GM19023 (cell line): ENCODE data around the gene ANO10.
"Not testable (repeated sequence)": the region's sequence is repeated elsewhere in the genome, so short reads cannot be mapped to it uniquely, and the experiment has no call there.

Experiments
- ATAC-seq: cut with Tn5 transposase; IDR thresholded peaks from one replicate; pipeline ENCODE4 v1.9.1; 2021; ENCODE audit warnings: mild to moderate bottlenecking, moderate library complexity; ENCODE audit not compliant: unreplicated experiment

Gene ANO10

GRCh38 chr3:43478839-43479238, 143.0 kb downstream of the ANO10 start:
- not testable (repeated sequence) for ATAC-seq

- ATAC-seq: no peak
Measured at GRCh38 chr3:43478118-43478785, 143.6 kb downstream of the ANO10 start.

GRCh38 chr3:43477600-43477999, 144.2 kb downstream of the ANO10 start:
- ATAC-seq: no peak

- ATAC-seq: no peak
Measured at GRCh38 chr3:43473737-43474136, 148.1 kb downstream of the ANO10 start.

GRCh38 chr3:43473244-43473643, 148.6 kb downstream of the ANO10 start:
- ATAC-seq: no peak

- ATAC-seq: no peak
Measured at GRCh38 chr3:43468133-43468532, 153.7 kb downstream of the ANO10 start.

- no peak for ATAC-seq
Measured at GRCh38 chr3:43465109-43465508, 156.7 kb downstream of the ANO10 start.

GRCh38 chr3:43462566-43462965, 159.2 kb downstream of the ANO10 start:
- not testable (repeated sequence) for ATAC-seq

GRCh38 chr3:43461345-43461744, 160.5 kb downstream of the ANO10 start:
- ATAC-seq: no peak

GRCh38 chr3:43457038-43457437, 164.8 kb downstream of the ANO10 start:
- ATAC-seq: not testable (repeated sequence)

GRCh38 chr3:43455233-43455632, 166.6 kb downstream of the ANO10 start:
- ATAC-seq: no peak

- no peak for ATAC-seq
Measured at GRCh38 chr3:43453981-43454380, 167.8 kb downstream of the ANO10 start.

GRCh38 chr3:43451670-43452254, 170.0 kb downstream of the ANO10 start:
- no peak for ATAC-seq

GRCh38 chr3:43448098-43448497, 173.7 kb downstream of the ANO10 start:
- ATAC-seq: no peak

- ATAC-seq: no peak
Measured at GRCh38 chr3:43445820-43446219, 176.0 kb downstream of the ANO10 start.

GRCh38 chr3:43442872-43443395, 178.9 kb downstream of the ANO10 start:
- no peak for ATAC-seq

GRCh38 chr3:43436507-43437140, 185.2 kb downstream of the ANO10 start:
- no peak for ATAC-seq

GRCh38 chr3:43435706-43436105, 186.1 kb downstream of the ANO10 start:
- ATAC-seq: no peak

- no peak for ATAC-seq
Measured at GRCh38 chr3:43434431-43434830, 187.4 kb downstream of the ANO10 start.

- no peak for ATAC-seq
Measured at GRCh38 chr3:43432462-43432861, 189.3 kb downstream of the ANO10 start.

- ATAC-seq: no peak
Measured at GRCh38 chr3:43426388-43426787, 195.4 kb downstream of the ANO10 start.

- ATAC-seq: no peak
Measured at GRCh38 chr3:43425829-43426228, 196.0 kb downstream of the ANO10 start.
